Globus pallidus (tissue), 1 donor: Measurements from ENCODE around the gene NOS1.
"Not testable (repeated sequence)": the region's sequence is repeated elsewhere in the genome, so short reads cannot be mapped to it uniquely, and the experiment has no call there.

Experiments used
- DNase-seq: peaks from one replicate; pipeline ENCODE4 v3.0.0-alpha.2; 2015; ENCODE audit warnings: low spot score

NOS1 gene

DNA sequence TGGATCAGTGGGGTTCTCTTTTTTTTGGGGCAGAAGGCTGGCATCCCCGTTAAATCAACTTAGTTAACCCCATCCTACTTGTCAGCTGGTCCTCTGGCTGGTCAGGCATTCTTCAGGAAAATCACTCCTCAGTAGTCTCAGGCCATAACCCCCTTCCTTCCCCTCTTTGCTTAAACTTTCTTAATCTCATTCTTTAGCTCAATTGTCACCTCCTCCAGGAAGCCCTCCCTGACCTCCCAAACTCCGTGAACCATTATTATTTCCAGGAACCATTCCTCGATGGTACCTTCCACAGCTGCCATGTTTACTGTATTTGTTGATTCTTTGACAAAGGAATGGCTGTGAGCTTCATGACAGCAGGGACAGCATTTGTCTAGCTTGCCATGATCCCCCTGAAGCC lies 98.7 kb downstream of the NOS1 start:
- DNase-seq, result no peak

DNA sequence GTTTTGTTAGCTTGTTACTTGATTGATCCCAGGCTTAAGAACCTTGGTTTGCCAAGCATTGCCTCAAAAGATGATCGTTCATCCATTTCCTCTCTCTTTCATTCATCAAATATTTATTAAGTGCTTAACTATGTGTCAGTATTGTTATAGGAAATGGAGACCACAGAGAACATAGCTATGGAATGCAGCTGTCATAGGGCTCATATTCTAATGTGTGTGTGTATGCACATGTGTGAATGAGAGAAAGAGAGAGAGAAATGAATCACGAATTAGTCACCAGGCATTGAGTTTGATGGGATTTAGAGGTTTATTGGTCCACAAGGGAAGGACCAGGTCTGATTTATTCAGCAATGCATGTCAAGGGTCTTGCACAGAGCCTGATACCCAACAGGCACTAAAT lies 100.2 kb downstream of the NOS1 start:
- DNase-seq, result no peak

DNA sequence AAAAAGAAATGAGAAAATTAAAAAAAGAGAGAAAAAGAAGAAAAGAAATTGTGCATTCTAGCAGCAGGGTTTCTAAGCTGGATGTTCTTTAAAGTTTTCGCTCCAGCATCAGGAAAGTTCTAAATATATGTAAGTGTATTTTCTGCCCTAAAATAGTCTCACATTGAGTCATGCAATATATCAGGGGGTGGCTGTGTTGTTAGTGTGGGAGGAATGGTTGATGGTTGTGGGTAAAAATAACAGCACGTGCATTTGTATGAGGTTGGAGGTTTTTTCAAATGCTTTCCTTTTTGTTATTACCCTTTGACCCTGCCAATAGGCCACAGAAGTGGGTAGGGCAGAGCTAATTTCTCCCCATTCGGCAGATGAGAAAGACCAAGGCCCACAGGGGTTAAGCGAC lies 106.0 kb downstream of the NOS1 start:
- no peak for DNase-seq

DNA sequence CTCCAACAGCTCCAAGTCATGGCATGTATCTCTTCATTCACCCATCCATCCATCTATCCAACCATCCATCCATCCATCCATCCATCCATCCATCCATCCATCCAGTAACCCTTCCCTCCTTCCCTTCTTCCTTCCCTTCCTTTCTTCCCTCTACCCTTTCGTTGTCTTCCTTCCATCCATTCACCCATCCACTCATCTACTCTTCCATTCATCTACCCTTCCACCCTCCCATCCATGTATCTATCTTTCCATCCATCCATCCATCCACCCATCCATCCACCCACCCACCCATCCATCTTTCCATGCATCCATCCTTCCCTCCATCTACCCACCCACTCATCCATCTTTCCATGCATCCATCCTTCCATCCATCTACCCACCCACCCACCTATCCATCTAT lies 117.9 kb downstream of the NOS1 start:
- no peak for DNase-seq

DNA sequence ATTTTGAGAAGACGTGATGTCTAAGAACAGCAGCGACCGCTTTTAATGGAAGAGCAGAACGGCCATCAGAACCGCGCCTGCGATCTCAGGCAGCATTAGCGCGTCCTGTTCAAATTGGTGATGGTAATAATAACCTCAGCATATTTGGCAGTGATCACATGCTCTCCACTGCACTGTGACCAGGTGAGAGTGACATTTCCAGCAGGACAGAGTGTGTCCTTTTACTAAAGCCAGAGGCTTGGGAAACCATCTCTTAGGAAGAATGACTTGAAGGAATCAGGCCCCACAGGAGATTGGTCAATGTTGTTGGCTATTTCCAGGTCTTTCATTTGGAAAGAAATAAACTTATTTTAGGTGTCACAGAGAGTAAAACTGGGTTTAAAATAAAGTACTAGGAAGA lies 119.7 kb downstream of the NOS1 start:
- no peak for DNase-seq

DNA sequence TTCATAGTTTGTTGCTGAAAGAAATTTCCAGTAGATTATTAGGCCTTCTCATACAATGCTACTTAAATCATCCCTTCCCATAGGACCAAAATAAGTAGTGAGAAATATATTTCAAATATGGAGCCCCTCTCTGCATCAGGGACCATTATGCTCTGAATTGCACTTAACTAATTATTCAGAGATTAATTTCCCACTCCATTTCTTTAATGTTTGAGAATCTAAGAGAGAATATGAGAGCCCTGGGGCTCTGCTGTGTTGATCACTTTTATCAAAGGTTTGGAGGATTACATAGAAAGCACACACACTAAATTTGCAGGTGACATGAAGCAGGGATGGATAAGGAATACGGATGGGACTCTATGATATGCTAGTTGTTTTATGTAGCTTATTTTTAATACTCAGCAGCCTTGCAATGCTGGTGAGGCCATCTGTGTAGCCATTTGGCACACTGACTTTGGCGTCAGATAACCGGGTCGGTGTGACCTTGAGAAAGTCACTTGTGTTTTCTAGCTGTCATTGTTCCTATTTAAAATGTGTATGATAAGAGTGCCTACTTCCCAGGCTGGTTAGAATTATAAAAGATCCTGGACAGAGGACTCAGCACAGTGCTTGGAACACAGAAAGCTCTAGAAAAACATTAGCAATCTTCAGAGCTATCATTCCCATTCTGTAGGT lies 121.2 kb downstream of the NOS1 start:
- DNase-seq, result no peak

DNA sequence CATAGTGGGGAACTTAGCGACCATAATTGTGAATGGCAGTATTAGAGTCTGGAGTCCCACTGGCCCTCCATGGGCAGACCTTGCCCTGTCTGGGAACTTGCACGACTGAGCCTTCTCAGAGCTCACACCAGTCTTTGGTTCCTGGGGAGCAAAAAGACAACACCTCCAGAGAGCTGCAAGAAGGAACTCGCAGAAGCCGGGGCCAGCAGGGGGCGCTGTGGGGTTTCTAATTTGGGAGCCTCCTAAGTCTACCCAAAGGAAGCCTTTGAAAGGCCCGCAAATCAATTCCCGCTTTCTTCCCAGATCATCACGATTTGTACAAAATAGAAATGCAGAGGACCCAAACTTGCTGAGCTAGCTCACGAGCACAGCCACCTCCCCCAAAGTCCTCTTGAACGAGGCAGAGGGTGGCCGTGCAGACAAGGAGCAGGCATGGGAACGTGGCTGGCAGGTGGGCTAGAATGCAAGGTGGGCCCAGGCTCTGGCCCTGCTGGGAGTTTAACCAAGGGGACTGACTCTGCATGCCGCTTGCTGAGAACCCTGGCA lies 124.9 kb downstream of the NOS1 start:
- peak; percentile 51 for DNase-seq

DNA sequence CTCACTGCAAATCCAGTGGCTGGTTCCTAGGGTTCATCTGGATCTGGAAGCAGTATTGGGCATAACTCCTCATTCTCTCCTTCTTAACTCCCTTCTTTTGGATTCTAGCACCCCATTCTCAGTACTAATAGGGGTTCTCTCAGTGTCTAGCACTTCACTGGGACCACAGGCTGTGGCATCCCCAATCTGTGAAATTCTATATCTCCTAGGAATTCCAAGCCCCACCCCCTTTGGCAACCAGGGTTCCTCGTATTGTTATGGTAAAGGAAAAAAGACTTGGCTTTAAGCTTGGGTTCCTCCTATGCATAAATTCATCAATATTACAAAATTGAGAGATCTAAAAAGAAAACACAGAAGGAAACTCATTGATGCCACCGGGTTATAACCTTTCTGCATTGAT lies 126.2 kb downstream of the NOS1 start:
- no peak for DNase-seq

DNA sequence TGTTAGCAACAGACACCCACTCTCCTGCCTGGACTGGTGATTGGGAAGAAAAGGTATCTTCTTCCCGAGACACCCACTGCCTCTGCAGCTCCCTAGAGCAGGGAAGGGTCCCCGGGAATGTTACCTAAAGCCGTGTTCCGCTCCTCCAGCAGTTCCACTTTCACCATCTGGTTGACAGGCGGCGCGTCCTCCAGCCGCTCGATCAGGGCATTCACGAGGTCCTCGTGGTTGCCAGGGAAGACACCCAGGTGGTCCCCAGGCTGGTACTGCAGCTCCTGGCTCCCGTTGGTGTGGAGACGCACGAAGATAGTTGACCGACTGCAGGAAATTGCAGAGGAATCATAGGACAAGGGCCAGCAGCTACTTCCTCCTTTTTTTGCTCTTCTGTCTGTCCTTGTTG lies 127.0 kb downstream of the NOS1 start:
- no peak for DNase-seq

DNA sequence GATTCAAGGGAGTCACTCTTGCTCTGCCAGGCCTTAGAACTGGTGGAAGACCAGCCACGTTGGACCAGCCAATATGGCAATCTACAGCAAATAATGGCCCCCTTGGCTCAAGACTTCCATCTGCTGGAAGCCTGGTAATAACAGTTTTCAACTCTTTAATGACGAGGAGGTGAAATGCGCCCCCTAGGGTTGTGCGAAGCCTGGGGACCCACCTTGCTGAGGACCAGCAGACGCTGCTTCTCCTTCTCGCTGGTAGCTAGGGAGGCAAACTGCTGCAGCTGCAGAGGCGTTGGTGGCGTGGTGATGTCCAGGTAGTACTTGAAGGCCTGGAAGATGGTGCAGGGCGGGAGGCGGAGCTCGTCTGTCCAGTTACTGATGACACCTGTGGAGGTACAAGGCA lies 129.7 kb downstream of the NOS1 start:
- DNase-seq, result no peak

DNA sequence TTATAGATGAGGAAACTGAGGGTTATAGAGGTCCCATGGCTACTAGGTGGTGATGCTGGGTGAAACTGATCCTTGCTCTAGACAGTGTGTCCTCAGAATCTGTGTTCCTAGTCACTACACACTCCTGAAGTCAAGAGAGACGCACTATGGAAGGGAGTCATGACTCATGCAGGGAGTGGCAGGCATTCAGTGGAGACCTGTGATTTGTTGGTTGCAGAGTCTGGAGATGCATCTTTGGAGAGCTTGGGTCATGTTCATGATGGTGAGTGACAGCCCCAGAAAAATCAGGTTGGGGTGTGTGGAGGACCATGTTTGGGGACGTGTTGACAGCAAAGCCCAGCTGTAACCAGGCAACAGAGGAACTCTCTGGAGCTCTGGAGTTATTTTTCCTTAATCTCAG lies 133.2 kb downstream of the NOS1 start:
- DNase-seq, result no peak

DNA sequence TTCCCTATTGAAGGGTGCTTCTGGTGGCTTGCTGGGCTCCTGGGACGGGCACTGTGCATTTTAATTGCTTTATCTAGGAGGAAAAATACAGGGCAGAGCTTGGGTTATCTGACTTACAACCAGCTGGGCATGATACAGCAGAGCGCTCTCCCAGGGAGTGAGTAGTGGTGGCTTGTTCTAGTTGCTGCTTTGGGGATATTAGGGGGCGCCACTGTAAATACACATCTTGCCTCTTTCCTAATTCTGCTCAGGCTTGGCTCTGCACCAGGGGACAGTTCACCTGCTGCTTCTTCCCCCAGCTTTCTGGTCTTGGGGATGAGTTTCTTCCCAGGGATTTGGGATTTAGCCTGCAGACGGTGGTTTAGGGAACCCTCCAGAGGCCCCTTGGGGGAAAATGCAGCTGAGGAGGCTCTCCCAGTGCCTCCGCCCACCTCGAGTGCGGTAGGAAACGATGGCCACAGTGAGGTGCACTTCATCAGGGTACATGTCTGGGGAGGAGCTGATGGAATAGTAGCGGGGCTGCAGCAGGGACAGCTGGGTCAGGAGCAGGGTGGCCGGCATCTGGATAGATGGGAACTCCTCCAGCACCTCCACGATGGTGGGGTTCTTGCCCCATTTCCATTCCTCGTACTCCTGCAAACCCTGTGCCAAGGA lies 134.3 kb downstream of the NOS1 start:
- no peak for DNase-seq

DNA sequence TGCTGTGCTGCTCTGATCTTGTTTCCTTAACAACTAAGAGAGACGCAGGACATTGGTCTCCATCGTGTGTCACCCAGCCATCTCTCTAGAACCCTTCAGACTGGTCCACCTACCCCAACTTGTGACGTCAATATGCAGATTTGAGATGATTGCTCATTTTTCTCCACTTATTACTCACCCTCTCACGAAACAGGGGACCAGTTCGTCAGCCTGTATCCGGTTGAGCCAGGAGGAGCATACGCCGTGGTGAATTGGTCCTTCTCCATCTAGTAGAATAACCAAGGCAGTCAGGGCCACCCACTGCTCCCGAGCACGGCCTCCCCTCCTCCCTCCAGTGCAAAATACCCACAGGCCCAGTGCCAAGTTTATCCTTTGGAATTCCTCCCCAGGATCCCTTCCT lies 134.9 kb downstream of the NOS1 start:
- DNase-seq, result no peak

DNA sequence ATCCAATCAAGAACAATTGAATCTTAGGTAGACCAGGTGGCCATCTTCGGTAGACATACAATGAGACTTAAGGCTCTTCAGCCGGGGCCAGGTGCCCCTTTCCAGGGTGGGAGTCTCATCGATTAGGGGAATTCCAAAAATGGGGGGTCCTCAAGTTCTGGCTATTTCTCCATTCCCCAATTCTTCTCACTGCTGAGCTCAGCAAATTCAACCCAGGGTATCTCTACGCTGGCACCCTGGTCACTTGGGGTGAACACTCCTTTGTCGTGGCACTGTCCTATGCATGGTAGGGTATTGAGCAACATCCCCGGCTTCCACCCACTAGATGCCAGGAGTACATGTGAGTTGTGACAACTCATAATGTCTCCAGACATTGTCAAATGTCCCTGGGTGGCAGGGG lies 136.2 kb downstream of the NOS1 start:
- DNase-seq, result no peak

DNA sequence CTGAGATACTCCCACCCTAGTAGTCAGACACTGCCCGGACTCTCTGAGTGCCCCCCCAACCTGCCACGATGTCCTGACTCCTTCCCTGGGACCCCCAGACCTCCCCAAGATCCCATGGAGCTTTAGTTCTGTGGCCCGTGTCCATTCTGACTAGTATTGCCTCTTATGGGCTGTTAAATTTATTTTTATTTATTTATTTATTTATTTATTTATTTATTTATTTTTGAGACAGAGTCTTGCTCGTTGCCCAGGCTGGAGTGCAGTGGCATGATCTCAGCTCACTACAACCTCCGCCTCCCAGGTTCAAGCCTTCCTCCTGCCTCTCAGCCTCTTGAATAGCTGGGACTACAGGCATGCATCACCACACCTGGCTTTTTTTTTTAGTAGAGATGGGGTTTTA lies 140.5 kb downstream of the NOS1 start:
- DNase-seq, result not testable (repeated sequence)

DNA sequence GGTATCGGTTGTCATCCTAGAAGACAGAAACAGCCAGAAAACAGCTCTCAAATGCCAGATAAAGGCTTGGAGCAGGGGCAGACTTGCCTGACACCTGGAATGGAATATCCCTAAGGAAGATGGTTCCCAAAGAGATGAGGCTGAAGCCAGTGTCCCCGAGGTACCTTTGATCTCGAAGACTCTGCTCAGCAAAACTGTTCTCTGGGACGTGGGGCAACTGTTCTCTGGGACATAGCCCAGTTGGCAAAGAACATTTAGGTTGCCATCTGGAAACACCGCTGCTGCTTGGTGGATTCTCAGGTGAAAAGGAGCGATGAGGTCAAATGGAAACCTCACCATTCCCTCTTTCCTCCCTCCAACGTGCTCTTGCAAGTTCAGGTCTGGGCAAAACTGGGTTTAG lies 143.3 kb downstream of the NOS1 start:
- no peak for DNase-seq

DNA sequence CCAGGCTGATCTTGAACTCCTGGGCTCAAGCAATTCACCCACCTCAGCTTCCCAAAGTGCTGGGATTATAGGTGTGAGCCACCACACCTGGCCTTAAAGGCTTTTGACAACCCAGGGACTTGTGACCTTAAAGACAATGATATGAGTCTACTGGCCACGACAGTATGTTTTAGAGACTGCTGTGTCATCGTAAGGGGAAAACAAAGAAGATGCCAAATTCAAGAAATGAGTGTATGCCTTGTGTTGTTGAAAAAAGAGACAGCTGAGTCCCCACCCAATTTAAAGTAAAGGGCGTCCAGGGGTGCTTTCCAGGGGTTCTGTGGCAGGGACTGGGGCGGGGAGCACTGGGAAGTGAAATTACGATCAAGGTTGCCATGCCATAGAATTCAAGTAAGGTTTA lies 144.7 kb downstream of the NOS1 start:
- no peak for DNase-seq

DNA sequence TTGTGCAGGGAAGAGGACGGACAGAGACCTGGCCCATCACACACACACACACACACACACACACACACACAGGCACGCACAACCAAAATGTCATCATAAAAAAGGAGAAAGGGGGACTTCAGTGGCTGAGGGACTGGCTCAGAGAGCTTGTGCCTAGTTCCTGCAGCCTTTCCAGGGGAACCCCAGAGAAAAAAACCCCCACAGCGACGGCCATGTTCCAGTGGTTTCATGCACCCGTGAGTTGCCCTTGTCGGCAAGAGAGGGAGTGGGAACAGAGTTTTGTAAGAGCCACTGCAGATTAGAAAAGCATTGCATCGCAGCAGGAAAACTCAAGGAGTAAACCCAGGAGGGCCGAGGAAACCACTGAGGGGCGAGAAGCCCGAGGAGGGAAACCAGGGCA lies 146.6 kb downstream of the NOS1 start:
- no peak for DNase-seq

DNA sequence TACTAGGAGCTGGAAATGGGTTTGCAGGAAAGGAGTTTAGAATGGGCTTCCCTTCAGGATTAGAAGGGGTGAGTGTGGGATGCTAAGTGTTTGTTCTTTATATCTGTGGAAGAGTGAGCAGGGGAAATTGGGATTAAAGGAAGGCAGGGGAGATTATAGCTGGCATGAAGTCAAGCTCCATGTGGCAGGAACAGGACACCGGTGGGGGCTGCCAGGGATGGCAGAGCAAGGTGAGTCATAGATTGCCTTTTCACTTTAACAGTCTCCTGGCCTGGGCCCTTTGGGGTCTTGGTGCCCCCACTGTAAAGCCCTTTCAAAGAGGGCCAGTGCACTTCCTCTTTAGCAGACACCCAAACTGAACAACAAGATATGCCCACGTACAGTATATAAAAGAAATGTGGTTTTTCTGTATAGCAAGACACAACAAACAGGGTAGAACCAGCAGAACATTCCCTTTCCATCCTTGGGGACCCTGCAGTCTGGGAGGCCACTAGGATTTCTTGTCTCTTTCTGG lies 148.1 kb downstream of the NOS1 start:
- no peak for DNase-seq

DNA sequence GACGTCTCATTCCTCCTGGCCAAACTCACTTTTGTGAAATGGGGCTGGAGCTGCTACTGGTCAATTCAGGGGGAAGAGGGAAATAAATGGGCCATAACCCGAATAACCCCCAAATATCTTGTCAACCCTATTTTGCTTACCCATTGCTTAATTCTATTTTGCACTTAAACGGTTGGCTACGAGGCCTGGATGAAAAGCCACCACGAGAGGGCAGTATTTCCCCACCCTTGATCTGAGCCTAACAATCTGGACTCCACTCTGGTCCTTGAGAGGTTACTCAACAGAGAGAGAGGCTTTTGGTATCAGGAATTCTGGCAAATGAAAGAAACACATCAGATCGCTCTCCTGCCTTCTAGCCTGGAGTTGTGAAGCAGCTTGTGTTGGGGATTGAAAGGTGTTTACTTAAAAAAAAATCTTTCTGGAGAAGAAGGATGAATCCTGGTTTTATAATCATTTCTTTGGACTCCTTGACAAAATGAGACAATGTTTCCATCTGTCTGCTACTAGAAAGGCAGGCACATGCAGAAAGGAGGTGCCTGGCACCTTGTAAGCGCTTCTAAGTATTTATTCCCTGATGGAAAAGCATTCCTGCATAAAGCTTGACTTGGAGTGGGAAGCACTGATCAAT lies 148.7 kb downstream of the NOS1 start:
- peak; percentile 66 for DNase-seq

DNA sequence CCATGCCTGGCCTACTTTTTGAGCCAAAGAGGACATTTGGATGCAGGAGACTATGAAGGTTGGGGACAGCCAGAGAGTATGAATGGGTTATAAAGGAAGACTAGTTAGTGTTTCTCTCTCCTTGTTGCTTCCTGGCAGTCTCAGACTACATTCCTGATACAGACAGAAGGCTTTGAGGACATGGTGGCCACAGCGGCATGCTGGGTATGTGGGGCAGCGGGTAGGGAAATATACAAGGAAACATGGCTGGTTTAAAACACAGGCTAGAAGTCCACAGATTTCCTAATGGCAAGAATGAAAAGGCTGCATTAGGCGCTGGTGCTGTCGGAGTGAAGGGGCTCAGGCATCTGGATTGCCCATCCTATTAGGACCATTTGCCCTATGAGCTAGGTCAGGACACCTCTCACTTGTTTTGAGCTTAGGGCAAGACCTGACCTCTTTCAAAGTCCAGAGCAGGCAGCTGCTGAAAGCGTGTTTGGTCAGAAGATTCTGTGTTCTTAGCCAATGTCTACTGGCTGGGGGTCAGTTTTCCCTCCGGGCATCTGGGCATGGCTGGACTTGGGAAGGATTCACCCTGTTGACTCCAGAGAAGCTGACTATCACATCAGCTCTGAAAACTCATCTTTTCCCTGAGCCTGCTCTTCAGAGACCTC lies 151.0 kb downstream of the NOS1 start:
- no peak for DNase-seq

DNA sequence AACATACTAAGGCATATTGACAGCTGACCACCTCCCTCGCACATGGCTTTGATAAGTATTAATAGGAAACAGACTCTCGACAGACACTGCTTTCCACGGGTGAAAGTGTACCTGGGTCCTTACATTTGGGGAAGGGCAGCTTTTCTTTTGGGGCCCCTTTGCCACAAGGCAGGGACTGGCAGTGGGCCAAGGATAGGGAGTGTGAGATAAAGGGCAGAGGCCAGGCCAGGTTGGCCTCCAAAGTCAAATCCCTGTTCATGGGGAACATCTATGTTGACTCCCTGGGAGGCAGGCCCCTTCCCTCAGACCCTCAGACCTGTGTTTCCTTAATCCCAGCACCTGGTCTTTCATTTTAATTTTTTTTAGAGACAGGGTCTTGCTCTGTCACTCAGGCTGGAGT lies 151.8 kb downstream of the NOS1 start:
- no peak for DNase-seq
